Activated CD8-positive, alpha-beta memory T cell treated with anti-CD3 and anti-CD28 coated beads, Interleukin-2, amount 10 ng/mL, durations not matched to agents 7 days and 5 days (primary cell): Measurements from ENCODE around the gene GUCA2B. TPM values are rescaled to one million over a fixed set of nuclear protein-coding genes. Genes with fewer than 3 reads are reported as not detected.

Experiments used
- ATAC-seq: fragments of 150-1000 bp; cut with Tn5 transposase; one replicate; pipeline ENCODE4 v1.10.0; 2021; ENCODE audit warnings: moderate library complexity
- CTCF ChIA-PET: fragments of 350-600 bp; sonication (Branson Sonifier 250); formaldehyde crosslinking; loops from one replicate; lab custom pipeline; 2021; ENCODE audit warnings: antibody characterized with exemption; lab: Charles Lee
- DNase-seq: peaks from one replicate; pipeline ENCODE4 v3.0.0-alpha.2; 2020
- H3K27ac Mint-ChIP-seq: one replicate; pipeline ENCODE4 v1.8.0; 2021; ENCODE audit warnings: mild to moderate bottlenecking, mixed read lengths
- H3K27me3 Mint-ChIP-seq: one replicate; pipeline ENCODE4 v1.8.0; 2021; ENCODE audit warnings: mixed read lengths
- H3K36me3 Mint-ChIP-seq: one replicate; pipeline ENCODE4 v1.8.0; 2021; ENCODE audit warnings: mild to moderate bottlenecking, mixed read lengths
- H3K4me1 Mint-ChIP-seq: one replicate; pipeline ENCODE4 v1.8.0; 2021; ENCODE audit warnings: mixed read lengths
- H3K4me3 Mint-ChIP-seq: one replicate; pipeline ENCODE4 v1.8.0; 2021; ENCODE audit warnings: mild to moderate bottlenecking, moderate library complexity, mixed read lengths
- H3K9me3 Mint-ChIP-seq: one replicate; pipeline ENCODE4 v1.8.0; 2022; ENCODE audit warnings: low read depth, mixed read lengths
- total RNA-seq, 2 experiments: library from RNA; stranded (reverse); gene quantifications; one replicate each; pipeline ENCODE4 v1.2.3, GENCODE V29; 2021

The GUCA2B gene
- not detected for total RNA-seq

DNA sequence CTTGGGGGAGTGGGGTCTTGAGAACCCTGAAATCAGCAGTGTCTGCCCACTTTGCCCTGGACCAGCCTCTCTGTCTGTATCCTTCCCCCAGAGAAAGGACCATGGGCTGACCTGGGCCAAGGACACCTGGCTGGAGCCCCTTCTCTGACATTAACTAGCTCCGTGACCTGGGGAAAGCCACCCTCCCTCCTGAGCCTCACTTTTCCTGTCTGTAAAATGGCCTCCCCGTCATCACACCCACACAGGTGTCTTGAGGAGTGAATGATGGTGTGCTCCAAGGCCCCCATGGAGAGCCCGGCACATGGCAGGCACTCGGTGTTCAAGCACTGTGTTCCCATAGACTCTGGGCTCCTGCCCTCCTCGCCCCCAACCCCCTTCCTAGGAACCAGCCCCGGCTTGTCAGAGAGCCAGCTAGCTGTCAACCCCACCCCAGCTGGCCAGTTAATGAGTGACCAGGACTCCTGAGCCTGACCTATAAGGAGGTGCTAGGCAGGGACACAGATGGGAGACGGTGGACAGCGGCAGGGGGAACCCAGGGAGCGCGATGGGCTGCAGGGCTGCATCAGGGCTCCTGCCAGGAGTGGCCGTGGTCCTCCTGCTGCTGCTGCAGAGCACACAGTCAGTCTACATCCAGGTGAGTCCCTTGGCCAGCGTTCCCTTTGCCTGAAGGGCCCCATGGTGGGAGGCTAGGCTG is at the start of gene GUCA2B:
TSS of gene GUCA2B (plus strand) at position 504 of the 694 bp plus-strand sequence. CDS start at position 545, 41 bp downstream.
- CTCF ChIA-PET: interaction anchor here (1.0 kb wide), 1 partner anchor 20 kb away, joined by 3 read pairs; no protein-coding TSS in a partner anchor

DNA sequence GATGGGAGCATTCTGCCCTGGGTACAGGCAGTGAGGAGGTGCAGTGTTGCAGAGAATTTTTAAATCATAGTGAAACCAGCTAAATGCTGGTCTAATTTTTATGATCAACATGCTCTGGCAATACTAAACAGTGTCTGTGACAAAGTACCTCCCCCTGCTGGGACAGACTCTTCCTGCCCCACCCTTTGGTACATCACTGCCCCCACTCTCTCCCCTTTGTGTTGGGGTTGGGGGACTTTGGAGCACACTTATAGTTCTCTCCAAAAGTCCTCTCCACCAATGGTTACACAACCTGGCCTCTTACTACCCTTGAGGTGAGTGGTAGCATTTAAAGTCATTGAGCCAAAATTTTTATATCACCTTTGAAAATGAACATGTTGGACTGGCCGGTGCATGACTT is 48.2 kb upstream of the GUCA2B start:
- H3K4me3 Mint-ChIP-seq: no peak overlapping the region
- no peak for ATAC-seq
- peaks cover 20% of the 10 kb centered on the region for H3K27me3 Mint-ChIP-seq
- DNase-seq: no peak
- H3K4me1 Mint-ChIP-seq: no peaks in the 10 kb centered on the region
- no peaks in the 10 kb centered on the region for H3K36me3 Mint-ChIP-seq
- peaks cover 6% of the 10 kb centered on the region for H3K9me3 Mint-ChIP-seq
- CTCF ChIA-PET: no interaction called here
- no peak overlapping the region for H3K27ac Mint-ChIP-seq

More for the DNA sequence above, at the start of gene GUCA2B:
- H3K9me3 Mint-ChIP-seq: no peaks in the 10 kb centered on the region
- ATAC-seq (no peak), DNase-seq (no peak)
- no peak within 1 kb of the TSS for H3K27ac Mint-ChIP-seq
- peaks cover 6% of the 10 kb centered on the region for H3K4me1 Mint-ChIP-seq
- H3K36me3 Mint-ChIP-seq: no peaks in the 10 kb centered on the region
- H3K4me3 Mint-ChIP-seq: no peak within 1 kb of the TSS
- H3K27me3 Mint-ChIP-seq: peaks cover 5% of the 10 kb centered on the region

DNA sequence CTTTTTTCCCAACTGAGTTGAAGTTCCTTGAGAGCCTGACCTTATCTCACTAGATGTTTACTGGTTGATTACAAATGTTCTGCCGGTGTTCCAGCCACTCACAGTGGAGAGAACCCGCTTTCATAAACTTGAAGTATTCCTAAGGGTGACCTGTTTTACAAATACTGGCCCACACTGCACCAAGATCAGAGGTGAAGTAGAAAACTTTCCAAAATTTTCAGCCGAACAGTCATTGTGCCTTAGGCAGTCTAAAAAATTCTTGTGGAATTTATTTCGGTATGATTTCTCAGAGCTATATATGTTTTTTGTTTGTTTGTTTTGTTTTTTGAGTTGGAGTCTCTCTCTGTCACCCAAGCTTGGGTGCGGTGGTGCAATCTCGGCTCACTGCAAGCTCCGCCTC is 44.9 kb upstream of the GUCA2B start:
- Mint-ChIP-seq H3K4me3 (no peak overlapping the region), H3K36me3 (no peaks in the 10 kb centered on the region), H3K27ac (no peak overlapping the region), H3K9me3 (no peaks in the 10 kb centered on the region), H3K4me1 (no peaks in the 10 kb centered on the region), H3K27me3 (peaks cover 8% of the 10 kb centered on the region)
- ATAC-seq (no peak), DNase-seq (no peak)
- CTCF ChIA-PET: no interaction called here

DNA sequence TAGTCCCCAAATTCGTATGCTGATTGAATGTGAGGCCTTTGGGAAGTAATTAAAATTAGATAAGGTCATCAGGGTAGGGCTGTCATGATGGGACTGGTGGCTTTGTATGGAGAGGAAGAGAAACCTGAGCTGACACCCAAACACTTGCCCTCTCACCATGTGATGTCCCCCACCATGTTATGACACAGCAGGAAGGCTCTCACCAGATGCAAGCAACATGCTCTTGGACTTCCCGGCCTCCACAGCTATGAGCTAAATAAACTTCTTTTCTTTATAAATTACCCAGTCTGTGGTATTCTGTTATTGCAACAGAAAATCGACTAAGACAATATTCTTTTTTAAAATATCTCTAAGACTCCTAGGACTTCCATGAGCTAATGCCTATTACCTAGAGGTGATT is 43.6 kb upstream of the GUCA2B start:
- peaks cover 8% of the 10 kb centered on the region for H3K27me3 Mint-ChIP-seq
- no peak for DNase-seq
- no peak overlapping the region for H3K4me3 Mint-ChIP-seq
- CTCF ChIA-PET: no interaction called here
- no peaks in the 10 kb centered on the region for H3K36me3 Mint-ChIP-seq
- H3K27ac Mint-ChIP-seq: no peak overlapping the region
- no peaks in the 10 kb centered on the region for H3K9me3 Mint-ChIP-seq
- no peak for ATAC-seq
- H3K4me1 Mint-ChIP-seq: no peaks in the 10 kb centered on the region

DNA sequence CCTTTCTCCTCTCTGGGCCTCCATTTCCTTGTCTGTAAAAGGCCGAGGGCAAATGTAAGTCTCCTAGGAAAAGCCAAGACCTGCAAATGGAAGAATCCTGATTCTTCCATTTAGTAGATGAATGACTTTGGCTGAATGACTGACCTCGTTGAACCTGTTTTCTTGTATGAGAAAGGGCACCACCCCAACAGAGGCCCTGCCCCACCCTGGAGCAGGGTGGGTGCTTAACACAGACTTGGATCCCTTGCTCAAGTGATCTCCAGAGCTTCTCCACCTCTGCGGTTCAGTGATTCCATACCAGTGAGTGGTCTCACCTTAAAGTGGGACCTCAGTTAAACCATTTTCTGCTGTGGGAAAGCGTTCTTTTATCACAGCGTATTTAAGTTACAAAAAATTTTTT is 39.0 kb upstream of the GUCA2B start:
- CTCF ChIA-PET: no interaction called here
- ATAC-seq: no peak
- no peaks in the 10 kb centered on the region for H3K36me3 Mint-ChIP-seq

DNA sequence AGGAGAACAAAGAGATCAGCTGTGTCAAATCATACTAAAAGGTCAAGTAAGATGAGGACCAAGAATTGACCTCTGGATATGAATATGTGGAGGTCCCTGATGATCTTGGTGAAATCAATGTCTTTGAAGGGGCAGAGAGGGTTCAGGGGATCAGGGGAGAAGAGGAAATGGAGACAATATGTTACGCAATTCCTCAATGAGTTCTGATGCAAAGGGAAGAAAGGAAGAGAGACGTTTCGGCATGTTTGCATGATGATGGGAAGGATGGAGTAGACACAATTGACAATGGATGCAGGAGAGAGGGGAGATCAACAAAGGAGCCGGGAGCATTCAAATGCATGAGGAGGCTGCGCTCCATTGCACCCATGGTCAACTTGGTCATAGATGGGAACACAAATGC is 36.0 kb upstream of the GUCA2B start:
- ATAC-seq (no peak), DNase-seq (no peak)
- Mint-ChIP-seq H3K9me3 (peaks cover 4% of the 10 kb centered on the region), H3K27ac (no peak overlapping the region), H3K4me3 (no peak overlapping the region), H3K4me1 (no peaks in the 10 kb centered on the region), H3K27me3 (peaks cover 15% of the 10 kb centered on the region), H3K36me3 (no peaks in the 10 kb centered on the region)
- CTCF ChIA-PET: no interaction called here

More for the DNA sequence above, 39.0 kb upstream of the GUCA2B start:
- no peaks in the 10 kb centered on the region for H3K4me1 Mint-ChIP-seq
- H3K9me3 Mint-ChIP-seq: no peaks in the 10 kb centered on the region
- no peak overlapping the region for H3K27ac Mint-ChIP-seq
- DNase-seq: no peak
- no peak overlapping the region for H3K4me3 Mint-ChIP-seq
- H3K27me3 Mint-ChIP-seq: peaks cover 18% of the 10 kb centered on the region

DNA sequence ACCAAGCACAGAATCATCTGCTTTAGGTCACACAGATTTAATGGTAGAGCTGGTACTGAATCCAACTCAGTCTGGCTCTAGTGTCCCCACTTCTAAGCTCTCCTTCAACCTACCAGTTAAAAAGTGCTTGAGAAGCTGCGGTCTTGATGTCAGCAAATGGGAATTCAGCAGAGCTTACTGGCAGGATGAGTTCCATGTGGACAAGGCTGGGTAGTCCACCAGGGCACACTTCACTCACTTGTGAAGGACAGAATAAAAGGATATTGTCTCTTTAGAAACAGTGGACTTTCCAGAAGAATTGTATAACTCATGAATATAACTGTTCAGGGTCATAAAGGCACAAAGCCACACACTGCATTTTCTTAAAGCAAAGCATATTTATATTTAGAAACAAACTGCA is 35.1 kb upstream of the GUCA2B start:
- no peak overlapping the region for H3K27ac Mint-ChIP-seq
- CTCF ChIA-PET: no interaction called here
- DNase-seq (no peak), ATAC-seq (no peak)
- H3K9me3 Mint-ChIP-seq: peaks cover 4% of the 10 kb centered on the region
- no peak overlapping the region for H3K4me3 Mint-ChIP-seq
- H3K27me3 Mint-ChIP-seq: peaks cover 18% of the 10 kb centered on the region
- no peaks in the 10 kb centered on the region for H3K36me3 Mint-ChIP-seq
- no peaks in the 10 kb centered on the region for H3K4me1 Mint-ChIP-seq

DNA sequence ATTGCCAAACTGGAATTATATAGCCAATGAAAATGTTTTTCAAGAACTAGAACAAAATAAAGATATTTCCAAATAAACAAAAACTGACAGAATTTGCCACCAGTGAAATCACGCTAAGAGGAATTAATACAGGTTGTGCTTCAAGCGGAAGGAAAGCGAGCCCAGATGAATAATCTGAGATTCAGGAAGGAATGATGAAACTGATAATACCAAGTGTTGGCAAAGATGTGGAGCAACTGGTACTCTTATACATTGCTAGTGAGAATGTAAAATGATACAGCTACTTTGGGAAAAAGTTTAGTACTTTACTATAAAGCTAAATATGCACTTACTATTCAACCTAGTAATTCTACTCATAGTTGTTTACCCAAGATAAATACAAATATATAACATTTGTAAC is 30.8 kb upstream of the GUCA2B start:
- Mint-ChIP-seq H3K36me3 (no peaks in the 10 kb centered on the region), H3K9me3 (peaks cover 4% of the 10 kb centered on the region), H3K27me3 (peaks cover 12% of the 10 kb centered on the region), H3K4me1 (no peaks in the 10 kb centered on the region), H3K4me3 (no peak overlapping the region), H3K27ac (no peak overlapping the region)
- ATAC-seq (no peak), DNase-seq (no peak)
- CTCF ChIA-PET: no interaction called here

DNA sequence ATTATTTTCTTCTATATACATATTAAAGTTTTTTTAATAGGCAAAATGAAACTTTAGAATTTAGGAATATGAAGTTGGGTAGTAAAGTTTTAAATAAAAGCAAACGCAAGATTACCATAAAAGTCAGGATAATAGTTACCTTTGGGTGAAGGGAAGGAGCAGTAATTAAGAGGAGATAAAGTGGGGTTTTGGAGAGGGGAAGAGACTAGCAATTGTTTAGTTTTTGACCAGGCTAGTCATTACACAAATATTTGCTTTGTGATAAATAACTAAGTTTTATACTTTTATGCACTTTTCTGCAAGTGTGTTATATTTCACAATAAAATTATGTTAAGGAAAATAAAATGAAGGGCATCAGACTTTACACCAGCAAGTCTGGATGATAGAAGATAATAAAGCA is 27.7 kb upstream of the GUCA2B start:
- no peaks in the 10 kb centered on the region for H3K36me3 Mint-ChIP-seq
- DNase-seq (no peak), ATAC-seq (no peak)
- peaks cover 19% of the 10 kb centered on the region for H3K27me3 Mint-ChIP-seq
- peaks cover 4% of the 10 kb centered on the region for H3K9me3 Mint-ChIP-seq
- no peak overlapping the region for H3K4me3 Mint-ChIP-seq
- H3K4me1 Mint-ChIP-seq: no peaks in the 10 kb centered on the region
- CTCF ChIA-PET: no interaction called here
- H3K27ac Mint-ChIP-seq: no peak overlapping the region

DNA sequence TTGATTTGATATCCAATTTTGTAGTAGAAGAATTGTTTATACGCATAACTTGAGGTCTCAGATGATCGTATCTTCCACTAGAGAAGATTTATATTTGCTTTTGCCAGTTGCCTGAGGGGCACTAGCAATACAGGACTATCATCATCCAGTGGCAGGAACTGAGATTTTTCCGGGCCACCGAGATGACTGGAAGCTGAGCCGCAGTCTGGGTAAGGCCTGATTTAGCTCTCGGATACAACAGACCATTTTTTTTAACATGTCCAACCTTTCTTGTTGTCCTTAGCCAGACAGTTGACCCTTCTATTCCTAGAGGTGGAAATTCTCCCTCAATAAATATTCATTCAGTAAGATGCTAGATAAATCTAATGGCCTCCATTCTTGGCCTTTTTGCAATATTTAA is 25.4 kb upstream of the GUCA2B start:
- CTCF ChIA-PET: no interaction called here
- Mint-ChIP-seq H3K9me3 (no peaks in the 10 kb centered on the region), H3K27me3 (peaks cover 10% of the 10 kb centered on the region), H3K27ac (no peak overlapping the region), H3K4me3 (no peak overlapping the region), H3K36me3 (no peaks in the 10 kb centered on the region), H3K4me1 (no peaks in the 10 kb centered on the region)
- DNase-seq (no peak), ATAC-seq (no peak)

DNA sequence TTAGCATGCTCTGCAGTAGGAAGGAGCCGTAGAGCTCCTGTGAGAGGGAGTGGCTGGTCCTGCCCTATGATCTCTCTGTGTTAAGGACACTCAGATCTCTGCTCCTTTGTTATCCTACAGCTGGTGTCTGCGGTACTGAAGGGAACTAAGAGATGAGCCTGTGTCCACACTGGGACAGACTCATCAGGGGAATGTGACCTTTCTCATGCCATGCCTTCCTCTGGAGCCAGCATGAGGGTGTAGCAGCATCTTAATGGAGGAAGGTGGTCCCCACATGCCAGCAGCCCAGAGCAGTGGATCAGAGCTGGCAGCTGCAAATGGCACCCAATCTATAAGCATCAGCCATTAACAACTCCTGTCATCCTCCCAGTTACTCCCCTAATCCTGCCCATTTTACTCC is 24.7 kb upstream of the GUCA2B start:
- ATAC-seq (no peak), DNase-seq (no peak)
- Mint-ChIP-seq H3K4me3 (no peak overlapping the region), H3K4me1 (no peaks in the 10 kb centered on the region), H3K27ac (no peak overlapping the region), H3K9me3 (no peaks in the 10 kb centered on the region), H3K36me3 (no peaks in the 10 kb centered on the region), H3K27me3 (peaks cover 10% of the 10 kb centered on the region)
- CTCF ChIA-PET: no interaction called here

DNA sequence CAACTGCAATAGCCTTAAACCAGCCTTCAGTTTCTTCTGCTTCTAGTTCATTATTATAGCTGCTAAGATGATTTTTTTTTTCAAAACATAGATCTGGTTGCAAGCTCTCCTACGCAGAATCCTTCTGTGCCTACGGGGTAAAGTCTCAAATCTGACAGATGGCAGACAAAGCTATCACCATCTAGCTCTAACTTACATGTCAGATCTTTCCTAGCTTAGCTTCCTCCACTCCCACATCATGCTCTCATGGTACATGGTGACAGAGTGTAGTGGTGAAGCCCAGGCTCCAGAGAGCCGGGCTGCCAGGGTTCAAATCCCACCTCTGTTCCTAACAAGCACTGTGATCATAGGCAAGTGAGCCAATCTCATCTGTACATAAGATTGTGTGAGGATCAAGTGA is 24.2 kb upstream of the GUCA2B start:
- H3K4me3 Mint-ChIP-seq: no peak overlapping the region
- H3K27me3 Mint-ChIP-seq: peaks cover 8% of the 10 kb centered on the region
- H3K27ac Mint-ChIP-seq: no peak overlapping the region
- CTCF ChIA-PET: no interaction called here
- no peaks in the 10 kb centered on the region for H3K36me3 Mint-ChIP-seq
- no peak for DNase-seq
- no peak for ATAC-seq
- H3K9me3 Mint-ChIP-seq: no peaks in the 10 kb centered on the region
- no peaks in the 10 kb centered on the region for H3K4me1 Mint-ChIP-seq

DNA sequence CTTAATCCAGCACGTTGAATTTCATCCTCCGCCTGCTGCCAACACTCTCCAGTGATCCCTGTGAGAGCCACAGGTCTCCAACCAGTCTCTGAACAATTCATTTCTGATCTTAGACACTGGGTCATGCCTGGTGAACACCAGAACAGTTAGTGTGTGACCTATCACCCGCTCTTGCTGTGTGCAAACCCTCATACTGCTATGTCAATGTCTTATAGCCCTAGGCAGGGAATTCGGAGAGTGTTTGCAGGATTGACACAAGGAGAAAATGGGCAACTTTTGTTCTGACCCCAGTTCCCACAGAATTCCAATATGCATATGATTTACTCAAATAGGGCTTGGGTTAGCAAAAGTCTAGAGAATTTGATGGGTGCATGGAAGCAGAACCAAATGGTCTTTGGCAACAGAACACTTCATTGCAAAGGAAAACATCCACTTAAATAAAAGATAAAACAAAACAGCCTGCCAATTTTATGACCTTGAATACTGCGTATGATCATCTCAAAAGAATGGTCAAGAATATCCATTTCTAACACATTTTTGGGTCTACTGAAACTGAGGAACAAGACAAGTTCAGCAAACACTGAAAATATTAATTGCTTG is 23.0 kb upstream of the GUCA2B start:
- no peaks in the 10 kb centered on the region for H3K4me1 Mint-ChIP-seq
- H3K27ac Mint-ChIP-seq: no peak overlapping the region
- no peak overlapping the region for H3K4me3 Mint-ChIP-seq
- no peak for ATAC-seq
- H3K9me3 Mint-ChIP-seq: no peaks in the 10 kb centered on the region
- CTCF ChIA-PET: no interaction called here
- DNase-seq: no peak
- no peaks in the 10 kb centered on the region for H3K36me3 Mint-ChIP-seq
- H3K27me3 Mint-ChIP-seq: peaks cover 8% of the 10 kb centered on the region

DNA sequence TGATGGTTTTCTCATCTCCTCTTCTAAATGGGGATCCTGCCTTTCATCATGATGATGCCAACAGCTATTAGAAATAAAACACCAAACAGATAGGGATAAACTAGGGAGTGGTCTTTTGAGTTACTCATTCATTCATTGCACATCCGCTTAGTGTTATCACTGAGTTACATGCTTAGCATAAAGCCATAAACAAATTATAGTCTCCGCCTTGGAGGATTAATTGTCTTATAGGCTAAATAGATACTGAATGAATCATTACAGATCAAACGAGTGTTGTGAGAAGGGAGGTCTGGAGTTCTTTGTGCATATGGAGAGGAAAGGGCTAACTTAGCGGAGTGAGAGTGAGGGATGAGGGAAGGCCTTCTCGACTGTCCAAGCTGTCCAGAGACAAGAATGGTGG is 19.8 kb upstream of the GUCA2B start:
- H3K36me3 Mint-ChIP-seq: no peaks in the 10 kb centered on the region
- no peak overlapping the region for H3K27ac Mint-ChIP-seq
- no peaks in the 10 kb centered on the region for H3K4me1 Mint-ChIP-seq
- no peak for ATAC-seq
- H3K9me3 Mint-ChIP-seq: no peaks in the 10 kb centered on the region
- CTCF ChIA-PET: no interaction called here
- no peak for DNase-seq
- H3K27me3 Mint-ChIP-seq: peaks cover 5% of the 10 kb centered on the region
- no peak overlapping the region for H3K4me3 Mint-ChIP-seq
